SIG-M5 treated with dmso at 0.1 percent for 504 hours (cell line): ENCODE data around the gene SRSF9.
"Not testable (repeated sequence)": the region's sequence is repeated elsewhere in the genome, so short reads cannot be mapped to it uniquely, and the experiment has no call there.

Experiments used
- DNase-seq: peaks from one replicate; lab custom pipeline; 2025; ENCODE audit not compliant: unreplicated experiment; lab: John Stamatoyannopoulos, UW

SRSF9 gene

GRCh38 chr12:120469450-120470149 lies at the start of gene SRSF9:
Gene SRSF9 (minus strand): TSS chr12:120469748. CDS start chr12:120469609, 139 bp downstream.
- DNase-seq, result peak; percentile 94

- not testable (repeated sequence) for DNase-seq
Measured at GRCh38 chr12:120519324-120519723, 49.8 kb upstream of the SRSF9 start.

DNA sequence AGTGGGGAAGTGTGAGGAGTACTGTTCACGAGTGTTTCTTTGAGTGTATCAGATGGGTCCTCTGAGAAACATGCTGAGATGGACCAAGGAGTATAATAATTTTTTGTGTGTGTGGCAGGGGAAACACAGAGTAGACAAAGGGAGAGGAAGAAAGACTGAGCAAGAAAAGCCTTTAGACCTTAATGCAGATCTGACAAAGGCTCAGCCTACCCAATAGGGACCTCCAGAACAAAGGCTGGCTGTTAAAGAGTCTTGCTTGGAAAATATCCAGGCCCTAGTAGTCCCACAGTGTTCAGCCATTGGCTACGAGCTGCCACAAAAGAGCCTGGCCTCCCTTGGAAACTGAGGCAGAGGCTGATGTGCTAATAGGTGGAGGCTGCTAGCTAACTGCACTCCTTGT lies 45.9 kb upstream of the SRSF9 start:
- no peak for DNase-seq

GRCh38 chr12:120514002-120514401 lies 44.5 kb upstream of the SRSF9 start:
- no peak for DNase-seq

- DNase-seq, result no peak
Measured at GRCh38 chr12:120508537-120508936, 39.0 kb upstream of the SRSF9 start.

- DNase-seq, result no peak
Measured at GRCh38 chr12:120504587-120504986, 35.0 kb upstream of the SRSF9 start.

DNA sequence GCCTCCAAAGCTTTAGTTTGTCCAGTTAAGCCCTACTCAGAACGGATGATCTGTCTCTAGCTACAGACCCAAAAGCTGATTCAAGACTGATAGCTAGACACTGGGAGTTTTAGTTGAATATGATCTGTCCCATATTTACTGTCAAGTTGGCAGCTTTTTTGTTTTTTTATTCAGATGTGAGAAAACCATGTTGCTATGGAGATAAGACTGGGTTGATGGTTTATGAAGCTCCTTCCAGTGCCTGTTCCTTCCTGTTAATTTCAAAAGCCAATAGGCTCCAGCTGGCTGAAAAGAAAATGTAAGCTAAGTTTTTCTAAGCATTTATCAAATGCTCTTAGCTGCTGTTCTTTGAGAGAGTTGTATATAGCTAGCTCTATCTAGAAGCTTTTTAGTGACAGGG lies 31.0 kb upstream of the SRSF9 start:
- DNase-seq, result no peak

GRCh38 chr12:120498870-120499515 lies 29.4 kb upstream of the SRSF9 start:
- no peak for DNase-seq

DNA sequence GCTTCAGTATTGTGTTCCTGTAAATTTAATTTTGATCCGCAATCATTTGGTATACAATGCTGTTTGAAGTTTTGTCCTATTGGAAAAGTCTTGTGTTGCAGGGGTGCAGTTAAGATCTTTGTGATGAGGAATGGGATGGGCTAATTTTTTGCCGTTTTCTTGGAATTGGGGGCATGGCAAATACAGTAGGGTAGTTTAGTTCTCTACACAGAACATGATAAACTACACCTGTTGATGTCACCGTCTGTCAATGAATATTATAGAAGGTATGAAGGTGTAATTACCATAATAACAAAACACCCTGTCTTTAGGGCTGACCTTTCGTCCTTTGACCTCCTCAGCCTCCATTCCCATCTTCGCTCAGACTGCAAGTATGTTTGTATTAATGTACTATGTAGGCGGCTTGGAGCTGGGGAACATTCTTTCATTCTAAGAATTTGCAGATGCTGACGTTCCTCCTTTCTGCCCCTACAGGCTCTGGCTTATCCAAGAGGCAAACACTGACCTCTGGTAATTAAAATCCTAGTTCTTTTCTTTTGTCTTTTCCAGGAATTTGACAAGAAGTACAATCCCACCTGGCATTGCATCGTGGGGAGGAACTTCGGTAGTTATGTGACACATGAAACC lies 28.1 kb upstream of the SRSF9 start:
- DNase-seq, result no peak

DNA sequence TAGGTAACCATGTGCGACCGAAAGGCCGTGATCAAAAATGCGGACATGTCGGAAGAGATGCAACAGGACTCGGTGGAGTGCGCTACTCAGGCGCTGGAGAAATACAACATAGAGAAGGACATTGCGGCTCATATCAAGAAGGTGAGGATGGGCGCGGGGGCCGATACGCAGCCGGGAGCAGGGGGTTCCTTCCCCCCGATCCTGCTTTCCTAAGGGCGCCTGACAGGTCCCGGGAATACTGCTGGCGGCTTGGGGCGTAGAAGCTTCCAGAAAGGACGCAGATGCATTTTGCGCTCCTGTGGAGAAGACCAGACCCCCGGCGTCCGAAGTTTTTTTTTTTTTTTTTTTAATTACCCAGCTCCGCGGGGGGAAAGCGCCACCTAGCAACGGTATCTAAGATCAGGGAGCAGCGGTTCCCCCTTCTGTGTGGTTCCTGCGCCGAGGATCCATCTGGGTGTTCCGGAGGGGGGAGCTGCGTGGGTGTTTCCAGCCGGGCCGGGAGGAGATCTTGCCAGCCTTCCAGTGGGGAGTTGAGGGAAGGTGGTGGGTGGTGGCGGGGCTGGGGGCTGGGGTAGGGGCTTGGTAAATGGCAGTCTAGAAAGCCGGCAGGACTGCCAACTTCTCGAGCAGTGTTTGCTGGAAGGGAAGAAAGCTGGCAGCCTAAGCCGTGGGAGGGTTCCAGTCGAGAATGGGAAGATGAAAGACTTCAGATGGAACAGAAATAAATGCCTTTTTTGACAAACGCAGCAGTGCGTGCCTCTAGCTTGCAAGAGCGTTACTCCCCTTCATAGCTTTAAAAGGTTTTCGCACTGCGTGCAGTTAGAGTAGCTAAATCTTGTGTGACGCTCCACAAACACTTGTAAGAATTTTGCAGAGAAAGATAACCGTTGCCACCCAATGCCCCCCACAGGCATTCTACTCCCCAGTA lies 27.1 kb upstream of the SRSF9 start:
- DNase-seq, result peak; percentile 79

DNA sequence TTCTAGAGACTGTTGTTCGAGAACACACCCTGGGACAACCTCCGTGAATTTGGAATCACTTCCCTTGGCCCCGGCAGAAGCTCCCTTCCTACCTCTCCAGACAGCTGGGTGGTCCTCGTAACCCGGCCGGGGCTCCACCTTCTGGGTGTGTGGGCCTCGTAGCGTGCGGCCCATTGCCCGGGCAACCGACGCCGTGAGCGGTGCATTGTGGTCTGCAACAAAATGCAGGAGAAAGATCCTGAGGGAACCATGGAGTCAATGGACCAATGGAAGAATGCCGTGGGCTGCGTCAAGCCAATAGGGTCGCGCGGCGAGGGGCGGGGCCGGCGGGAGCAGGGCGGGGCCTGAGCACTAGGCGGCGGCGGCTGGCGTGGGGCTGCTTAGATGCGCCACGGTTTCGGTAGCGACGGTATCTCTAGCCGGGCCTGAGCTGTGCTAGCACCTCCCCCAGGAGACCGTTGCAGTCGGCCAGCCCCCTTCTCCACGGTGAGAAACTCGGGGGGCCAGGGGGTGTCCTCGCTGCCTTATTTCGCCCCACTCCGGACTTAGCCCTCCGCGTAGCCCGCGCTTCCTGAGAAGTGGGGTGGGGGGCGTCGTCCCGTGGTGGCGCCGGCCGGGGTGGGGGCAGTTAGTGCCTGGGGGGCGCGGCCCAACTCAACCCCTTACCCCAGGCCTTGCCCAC lies 26.3 kb upstream of the SRSF9 start, which contains the start of gene DYNLL1:
Gene DYNLL1, plus strand, starts transcription at position 383 of the 682 bp plus-strand sequence. CDS start 309 bp downstream, outside the sequence.
- DNase-seq, result peak; percentile 95

GRCh38 chr12:120495186-120495730 lies 25.7 kb upstream of the SRSF9 start:
- DNase-seq, result no peak

- no peak for DNase-seq
Measured at GRCh38 chr12:120490833-120491512, 21.4 kb upstream of the SRSF9 start.

DNA sequence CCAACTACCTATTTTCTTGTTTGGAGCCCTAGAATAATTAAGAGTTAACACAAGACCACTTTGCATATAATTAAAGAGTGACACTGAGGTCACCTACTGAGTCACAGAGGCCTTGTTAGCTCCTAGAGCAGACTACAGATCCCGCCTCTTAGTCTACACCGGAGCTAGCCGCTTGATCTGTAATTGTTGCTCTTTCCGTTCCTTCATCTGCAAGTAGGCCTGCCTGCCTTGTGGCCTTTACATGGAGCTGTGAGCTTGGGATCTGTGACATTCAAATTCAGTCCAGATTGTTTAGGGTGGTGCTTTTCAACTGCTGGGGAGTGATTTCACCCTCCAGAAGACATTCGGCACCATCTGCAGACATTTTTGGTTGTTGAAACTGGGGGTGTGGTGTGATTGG lies 20.8 kb upstream of the SRSF9 start:
- no peak for DNase-seq

DNA sequence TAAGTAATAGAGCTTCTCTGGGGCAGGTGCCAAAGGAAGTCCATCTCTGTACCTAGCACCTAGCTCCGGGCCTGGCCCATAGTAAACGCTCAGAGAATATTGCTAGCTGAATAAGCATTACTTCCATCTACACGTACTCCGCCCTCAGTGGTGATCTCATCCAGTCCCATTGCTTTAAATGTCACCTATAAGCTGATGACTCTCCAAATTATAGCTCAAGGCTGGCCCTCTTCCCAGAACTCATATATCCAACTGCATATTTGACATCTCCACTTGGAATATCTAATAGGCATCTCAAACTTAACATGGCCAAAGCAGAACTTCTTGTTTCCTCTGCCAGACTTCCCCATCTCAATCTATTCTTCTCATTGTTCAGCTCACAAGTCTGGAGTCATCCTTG lies 19.5 kb upstream of the SRSF9 start:
- DNase-seq, result no peak

DNA sequence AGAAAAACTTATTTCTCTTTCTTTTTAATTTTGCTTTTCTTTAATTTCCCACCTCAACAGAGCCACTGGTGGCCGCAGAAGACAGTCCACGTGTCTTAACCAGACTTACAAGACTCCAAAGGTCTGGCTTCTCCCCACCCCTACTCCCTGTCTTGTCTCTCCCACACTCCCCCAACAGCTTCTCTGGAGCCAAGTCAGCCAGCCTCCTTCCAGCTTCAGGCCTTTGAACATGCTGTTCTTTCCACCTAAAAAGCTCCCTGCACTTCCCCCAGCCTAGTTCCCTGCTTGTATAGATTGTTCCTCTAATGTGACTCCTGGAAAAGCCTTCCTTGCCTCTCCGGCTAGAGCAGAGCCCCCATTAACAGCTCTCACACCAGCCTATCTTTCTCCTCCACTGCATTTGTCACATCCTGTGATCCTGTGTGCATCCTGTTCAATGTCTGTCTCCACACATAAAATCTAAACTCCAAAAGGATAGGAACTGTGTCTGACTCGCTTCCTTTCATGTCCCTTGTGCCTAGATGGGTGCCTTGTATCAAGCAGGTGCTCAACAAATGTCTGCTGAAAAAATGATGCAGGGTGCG lies 18.6 kb upstream of the SRSF9 start:
- DNase-seq, result no peak

- not testable (repeated sequence) for DNase-seq
Measured at GRCh38 chr12:120487552-120487951, 18.0 kb upstream of the SRSF9 start.

GRCh38 chr12:120485961-120486881 lies 16.7 kb upstream of the SRSF9 start:
- no peak for DNase-seq
